HG02870 (cell line): ENCODE measurements around the gene ZNF772.
"Not testable (repeated sequence)": the region's sequence is repeated elsewhere in the genome, so short reads cannot be mapped to it uniquely, and the experiment has no call there.

Experiments
- ATAC-seq: cut with Tn5 transposase; IDR thresholded peaks from one replicate; pipeline ENCODE4 v1.9.1; 2021; ENCODE audit warnings: mild to moderate bottlenecking, moderate library complexity; ENCODE audit not compliant: unreplicated experiment

Gene ZNF772

DNA sequence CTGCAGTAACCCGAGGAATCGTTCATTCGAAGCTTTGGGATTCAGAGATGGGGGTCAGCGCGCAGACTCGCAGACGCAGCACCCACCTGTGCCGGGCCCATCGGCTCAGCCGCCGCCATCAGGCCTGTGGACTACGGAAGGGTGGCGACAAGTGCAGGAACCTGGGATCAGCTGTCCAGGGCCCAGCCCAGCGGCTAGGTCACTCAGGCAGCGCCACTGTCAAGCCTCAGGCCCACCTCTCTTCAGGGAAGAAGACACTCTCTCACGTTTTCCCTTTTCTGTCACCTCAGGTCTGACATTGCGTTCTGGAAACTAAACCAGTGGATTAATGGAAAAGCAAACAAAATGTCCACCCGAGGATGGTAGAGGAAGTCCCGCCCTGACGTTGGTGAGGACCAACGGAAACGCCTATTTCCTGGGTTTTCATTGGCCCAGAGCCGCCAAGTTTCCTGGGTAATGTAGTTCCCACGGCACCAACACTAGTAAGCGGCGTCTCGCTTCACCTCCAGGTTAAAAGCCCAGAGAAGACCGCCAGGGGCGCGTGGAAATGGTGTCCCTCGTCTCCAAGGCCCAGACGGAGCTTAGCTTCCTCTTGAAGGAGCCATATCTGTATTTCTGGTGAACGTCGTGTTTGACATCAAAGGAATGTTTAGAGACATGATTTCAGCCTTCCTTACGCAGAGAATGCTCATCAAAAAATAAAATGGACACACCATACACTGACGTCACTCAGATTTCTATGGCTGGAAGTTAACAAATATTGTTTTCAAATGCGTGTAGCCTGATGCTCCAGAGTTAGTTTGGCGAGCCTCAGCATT, at the start of gene ZNF772:
Gene ZNF772, minus strand, starts transcription at position 376 of the 818 bp plus-strand sequence. Its CDS starts 257 bp downstream, at position 119.
- ATAC-seq, result peak; percentile 72

DNA sequence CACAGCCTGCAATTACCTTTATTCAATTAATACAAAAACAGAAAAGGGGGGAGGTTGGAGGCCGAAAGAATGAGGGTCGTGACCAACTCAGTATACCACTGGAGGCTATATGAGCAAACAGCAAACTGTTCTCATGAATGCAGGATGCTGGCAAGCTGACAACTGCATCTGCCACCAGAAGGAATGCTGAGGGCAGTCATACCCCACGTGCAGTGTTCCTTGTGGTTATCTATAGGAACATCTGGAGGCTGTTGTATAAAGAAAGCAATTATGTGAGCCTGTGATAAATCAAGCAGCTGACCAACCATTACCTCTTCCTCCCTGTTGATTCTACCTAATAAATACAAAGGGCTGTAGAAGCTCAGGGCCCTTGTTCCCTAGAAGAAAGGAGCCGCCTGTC, 40.7 kb upstream of the ZNF772 start:
- not testable (repeated sequence) for ATAC-seq

DNA sequence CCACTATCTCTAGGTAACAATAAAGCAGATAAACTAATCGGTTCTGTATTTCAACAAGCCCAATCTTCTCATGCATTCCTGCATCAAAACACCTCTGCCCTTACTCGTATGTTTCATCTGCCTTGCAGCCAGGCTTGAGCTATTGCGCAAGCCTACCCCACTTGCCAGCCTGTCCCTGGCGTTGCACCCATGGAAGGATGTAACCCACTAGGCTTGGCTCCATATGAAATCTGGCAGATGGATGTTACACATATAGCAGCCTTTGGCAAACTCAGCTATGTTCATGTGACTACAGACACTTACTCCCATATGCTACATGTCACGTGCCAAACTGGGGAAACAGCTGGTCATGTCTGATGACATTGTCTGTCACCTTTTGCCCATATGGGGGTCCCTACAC, 37.9 kb upstream of the ZNF772 start:
- no peak for ATAC-seq

DNA sequence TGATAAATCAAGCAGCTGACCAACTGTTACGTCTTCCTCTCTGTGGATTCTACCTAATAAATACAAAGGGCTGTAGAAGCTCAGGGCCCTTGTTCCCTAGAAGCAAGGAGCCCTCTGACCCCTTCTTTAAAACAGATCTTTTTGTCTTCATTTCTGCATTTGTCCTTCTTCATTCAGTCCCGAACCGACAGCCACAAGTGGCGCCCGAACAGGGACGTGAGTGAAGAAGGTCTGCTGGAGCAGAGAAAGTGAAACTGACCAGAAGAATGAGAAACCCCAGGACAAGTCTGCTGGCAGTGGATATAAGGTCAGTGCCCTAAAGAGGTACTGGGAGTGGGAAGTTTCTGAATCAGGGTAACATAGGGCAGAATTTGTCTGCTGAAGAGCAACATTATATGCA, 35.5 kb upstream of the ZNF772 start:
- ATAC-seq, result no peak

DNA sequence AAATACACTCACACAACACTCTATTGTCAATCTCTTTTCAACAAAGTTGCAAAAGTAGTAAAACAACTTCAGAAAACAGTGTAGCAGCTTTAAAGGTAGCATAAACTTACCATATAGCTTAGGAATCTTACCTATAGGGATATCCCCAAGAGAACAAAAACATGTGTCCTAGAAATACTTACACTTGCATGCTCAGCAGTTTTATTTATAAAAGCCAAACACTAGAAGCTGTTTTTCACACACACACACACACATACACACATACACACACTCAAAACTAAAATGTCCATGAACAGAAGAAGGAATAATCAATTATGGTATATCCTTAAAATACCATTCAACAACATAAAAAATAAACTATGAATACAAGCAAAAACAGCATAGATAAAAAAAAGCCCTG, 34.1 kb upstream of the ZNF772 start:
- no peak for ATAC-seq

DNA sequence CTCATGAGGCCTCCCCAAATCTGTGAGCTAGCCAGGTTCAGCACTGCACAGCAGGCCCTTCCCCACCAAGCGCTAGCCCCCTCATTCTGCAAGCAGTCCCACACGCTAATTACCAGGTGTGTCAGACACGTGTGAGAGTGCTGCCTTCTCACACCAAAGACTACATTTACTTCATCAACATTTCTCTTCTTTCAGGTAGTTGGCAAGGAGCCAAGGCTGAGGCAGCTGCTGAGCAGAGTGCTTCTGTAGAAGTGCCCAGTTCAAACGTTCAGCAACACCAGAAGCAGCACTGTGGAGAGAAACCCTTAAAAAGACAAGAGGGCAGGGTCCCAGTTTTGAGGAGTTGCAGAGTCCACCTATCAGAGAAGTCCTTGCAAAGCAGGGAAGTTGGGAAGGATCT, 28.8 kb upstream of the ZNF772 start:
- no peak for ATAC-seq

DNA sequence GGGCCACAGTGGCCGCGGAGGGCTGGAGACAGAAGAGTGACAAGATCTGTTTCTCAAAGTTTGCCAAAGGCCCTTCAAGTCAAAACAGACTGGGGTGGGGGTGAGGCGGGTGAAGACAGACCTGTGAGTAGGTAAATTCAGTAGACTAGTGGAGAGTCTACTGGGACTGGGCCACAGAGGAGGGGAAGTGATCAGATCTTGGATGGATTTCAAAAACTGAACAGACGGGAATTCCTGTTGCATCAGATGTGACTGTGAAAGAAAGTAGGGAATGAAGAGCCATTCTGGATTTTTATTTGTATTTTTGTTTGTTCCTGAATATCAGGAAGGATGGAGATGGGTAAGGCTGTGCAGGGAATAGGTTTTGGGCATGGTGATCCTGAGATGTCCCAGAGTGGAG, 23.0 kb upstream of the ZNF772 start:
- not testable (repeated sequence) for ATAC-seq

DNA sequence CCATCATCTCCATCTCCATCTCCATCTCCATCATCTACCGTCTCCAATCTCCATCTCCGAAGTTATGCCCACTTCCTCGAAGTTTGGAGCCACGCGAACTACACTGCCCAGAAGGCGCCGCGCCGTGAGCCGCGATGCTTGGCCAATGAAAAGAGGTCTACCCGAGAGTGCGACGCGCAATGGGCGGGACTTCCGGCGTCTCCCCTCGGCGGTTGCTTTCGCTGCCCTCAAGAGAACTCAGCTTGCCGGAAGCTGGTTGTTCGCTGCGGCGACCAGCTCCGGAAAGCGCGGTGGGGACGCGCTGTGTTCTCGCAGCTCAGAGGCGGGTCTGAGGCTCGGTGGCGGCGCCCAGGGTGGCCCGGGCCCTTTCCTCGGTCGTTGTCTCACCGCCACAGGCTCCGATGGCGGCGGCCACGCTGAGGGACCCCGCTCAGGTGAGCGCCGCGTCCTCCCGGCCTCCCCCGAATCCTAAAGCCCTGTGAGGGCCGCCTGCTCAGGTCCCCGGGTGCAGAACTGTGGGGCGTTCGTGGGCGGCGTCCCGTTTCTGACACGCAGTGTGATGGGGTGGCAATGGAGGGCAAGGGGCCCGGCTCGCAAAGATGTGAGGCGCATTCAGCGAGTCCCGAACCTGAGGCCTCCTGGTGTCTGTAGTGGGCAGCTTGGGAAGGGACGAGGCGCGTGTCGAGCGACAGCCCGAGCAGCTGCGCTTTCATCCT, 22.5 kb upstream of the ZNF772 start, which contains the start of gene ZNF773:
Gene ZNF773, plus strand, starts transcription at position 259 of the 716 bp plus-strand sequence. Its CDS starts 143 bp downstream, at position 402.
- peak; percentile 98 for ATAC-seq

DNA sequence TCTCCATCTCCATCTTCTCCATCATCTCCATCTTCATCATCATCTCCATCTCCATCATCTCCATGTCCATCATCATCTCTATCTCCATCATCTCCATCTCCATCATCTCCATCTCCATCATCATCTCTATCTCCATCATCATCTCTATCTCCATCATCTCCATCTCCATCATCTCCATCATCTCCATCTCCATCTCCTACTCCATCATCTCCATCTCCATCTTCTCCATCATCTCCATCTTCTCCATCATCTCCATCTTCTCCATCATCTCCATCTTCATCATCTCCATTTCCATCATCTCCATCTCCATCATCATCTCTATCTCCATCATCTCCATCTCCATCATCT, 21.9 kb upstream of the ZNF772 start:
- not testable (repeated sequence) for ATAC-seq

DNA sequence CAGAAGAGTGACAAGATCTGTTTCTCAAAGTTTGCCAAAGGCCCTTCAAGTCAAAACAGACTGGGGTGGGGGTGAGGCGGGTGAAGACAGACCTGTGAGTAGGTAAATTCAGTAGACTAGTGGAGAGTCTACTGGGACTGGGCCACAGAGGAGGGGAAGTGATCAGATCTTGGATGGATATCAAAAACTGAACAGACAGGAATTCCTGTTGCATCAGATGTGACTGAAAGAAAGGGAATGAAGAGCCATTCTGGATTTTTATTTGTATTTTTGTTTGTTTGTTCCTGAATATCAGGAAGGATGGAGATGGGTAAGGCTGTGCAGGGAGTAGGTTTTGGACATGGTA, 10.9 kb upstream of the ZNF772 start:
- ATAC-seq, result not testable (repeated sequence)

DNA sequence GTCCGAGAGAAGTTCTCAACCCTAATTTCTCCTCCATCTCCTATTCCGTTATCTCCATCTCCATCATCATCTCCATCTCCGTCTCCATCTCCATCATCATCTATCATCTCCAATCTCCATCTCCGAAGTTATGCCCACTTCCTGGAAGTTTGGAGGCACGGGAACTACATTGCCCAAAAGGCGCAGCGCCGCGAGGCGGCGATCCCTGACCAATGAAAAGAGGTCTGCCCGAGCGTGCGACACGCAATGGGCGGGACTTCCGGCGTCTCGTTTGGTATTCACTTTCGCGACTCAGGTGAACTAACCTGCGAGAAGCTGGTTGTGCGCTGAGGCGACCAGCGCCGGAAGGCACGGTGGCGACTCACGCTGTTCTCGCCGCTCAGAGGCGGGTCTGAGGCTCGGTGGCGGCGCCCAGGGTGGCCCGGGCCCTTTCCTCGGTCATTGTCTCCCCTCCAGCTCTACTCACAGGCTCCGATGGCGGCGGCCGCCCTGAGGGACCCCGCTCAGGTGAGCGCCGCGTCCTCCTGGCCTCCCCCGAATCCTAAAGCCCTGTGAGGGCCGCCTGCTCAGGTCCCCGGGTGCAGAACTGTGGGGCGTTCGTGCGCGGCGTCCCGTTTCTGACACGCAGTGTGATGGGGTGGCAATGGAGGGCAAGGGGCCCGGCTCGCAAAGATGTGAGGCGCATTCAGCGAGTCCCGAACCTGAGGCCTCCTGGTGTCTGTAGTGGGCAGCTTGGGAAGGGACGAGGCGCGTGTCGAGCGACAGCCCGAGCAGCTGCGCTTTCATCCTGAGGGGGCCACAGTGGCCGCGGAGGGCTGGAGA, 10.3 kb upstream of the ZNF772 start, which contains the start of gene ZNF419:
Gene ZNF419, plus strand, starts transcription at position 274 of the 822 bp plus-strand sequence. Its CDS starts 201 bp downstream, at position 475.
- ATAC-seq, result peak; percentile 95

DNA sequence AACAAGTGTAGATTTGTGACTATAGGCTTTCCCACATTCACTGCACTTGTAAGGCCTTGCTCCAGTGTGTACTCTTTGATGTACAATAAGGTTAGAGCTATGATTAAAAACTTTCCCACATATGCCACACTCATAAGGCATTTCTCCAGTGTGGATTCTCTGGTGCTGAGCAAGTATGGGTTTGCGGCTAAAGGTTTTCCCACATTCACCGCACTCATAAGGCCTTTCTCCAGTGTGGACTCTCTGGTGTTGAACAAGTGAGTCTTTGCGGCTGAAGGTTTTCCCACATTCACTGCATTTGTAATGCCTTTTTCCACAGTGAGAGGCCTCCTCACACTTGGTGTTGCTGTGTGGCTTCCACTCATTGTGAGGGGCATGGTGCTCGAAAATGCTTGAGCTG, 3.7 kb downstream of the ZNF772 start:
- no peak for ATAC-seq

DNA sequence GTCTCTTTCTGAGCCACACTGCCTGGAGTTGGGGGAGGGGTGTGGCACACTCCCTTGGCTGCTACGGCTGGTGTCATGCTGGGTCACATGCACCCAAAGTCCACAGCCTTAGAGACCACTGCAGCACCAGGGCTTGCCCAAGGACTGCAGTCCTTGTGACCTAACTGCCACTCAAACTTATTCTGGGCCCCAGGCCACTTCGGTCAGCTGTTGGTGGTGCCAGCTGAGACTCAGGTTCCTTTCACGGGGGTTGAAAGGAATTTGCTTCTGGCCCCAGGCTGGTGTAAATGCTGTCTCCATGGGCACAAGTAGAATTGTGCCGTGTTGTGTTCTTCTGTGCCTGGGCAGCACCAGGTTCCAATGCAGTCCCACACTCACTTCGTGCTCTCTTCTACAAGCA, 10.9 kb downstream of the ZNF772 start:
- no peak for ATAC-seq

DNA sequence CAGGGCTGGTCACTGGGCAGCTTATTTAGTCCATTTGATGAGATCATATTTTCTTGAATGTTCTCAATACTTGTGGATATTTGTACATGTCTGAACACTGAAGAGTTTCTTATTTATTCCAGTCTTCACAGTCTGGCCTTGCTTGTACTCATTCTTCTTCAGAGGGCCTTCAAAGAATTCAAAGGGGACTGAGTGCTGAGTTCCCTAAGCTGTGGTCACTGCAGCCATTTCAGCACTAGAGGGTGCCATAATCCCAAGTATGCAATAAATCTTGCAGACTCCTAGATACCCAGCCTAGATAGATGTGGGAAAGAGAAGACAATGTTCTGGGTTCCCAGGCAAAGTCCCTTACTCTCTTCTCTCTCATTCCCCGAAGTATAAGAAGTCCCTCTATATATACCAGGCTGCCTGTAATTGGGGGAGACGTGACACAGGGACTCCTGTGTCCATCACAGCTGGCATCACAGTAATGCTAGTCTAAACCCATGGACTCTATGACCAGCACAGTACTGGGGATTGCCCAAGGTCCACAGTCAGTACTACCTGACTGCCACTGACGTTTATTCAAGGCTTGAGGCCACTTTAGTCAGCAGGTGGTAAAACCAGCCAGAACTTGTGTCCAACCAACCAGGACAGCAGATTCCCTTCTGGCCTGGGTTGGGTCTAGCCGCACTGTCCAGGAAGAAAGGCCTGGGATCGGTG, 11.5 kb downstream of the ZNF772 start:
- ATAC-seq, result no peak

DNA sequence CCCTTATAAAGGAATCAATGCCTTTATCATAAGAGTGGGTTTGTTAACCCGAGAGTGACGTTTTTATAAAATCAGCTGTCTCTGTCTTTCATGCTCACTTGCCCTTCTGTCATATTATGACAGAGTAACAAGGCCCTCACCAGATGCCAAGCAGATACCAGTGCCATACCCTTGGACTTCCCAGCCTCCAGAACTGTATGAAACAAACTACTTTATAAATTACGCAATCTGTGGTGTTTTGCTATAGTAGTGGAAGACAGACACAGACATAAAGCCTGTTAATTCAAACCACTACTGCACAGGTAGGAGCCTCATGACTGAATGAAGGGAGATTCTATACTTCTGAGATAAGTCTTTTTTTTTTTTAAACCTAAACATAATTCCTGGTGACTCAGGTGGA, 25.1 kb downstream of the ZNF772 start:
- no peak for ATAC-seq

DNA sequence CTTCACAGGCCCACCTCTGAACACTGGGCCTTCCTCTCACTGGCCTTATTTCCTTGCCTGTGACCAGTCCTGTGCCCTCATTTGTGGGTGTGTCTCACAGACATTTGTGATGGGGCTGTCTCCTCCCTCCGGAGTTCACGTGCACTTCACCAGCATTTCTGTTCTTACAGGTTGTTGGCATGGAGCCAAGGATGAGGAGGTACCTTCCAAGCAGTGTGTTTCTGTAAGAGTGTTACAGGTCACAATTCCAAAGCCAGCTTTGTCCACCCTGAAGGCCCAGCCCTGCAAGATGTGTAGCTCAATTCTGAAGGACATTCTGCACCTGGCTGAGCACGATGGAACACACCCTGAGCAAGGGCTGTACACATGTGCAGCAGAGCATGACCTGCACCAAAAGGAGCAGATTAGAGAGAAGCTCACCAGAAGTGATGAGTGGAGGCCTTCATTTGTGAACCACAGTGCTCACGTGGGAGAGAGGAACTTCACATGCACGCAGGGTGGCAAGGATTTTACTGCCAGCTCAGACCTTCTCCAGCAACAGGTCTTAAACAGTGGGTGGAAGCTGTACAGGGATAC, 34.2 kb downstream of the ZNF772 start:
- no peak for ATAC-seq

DNA sequence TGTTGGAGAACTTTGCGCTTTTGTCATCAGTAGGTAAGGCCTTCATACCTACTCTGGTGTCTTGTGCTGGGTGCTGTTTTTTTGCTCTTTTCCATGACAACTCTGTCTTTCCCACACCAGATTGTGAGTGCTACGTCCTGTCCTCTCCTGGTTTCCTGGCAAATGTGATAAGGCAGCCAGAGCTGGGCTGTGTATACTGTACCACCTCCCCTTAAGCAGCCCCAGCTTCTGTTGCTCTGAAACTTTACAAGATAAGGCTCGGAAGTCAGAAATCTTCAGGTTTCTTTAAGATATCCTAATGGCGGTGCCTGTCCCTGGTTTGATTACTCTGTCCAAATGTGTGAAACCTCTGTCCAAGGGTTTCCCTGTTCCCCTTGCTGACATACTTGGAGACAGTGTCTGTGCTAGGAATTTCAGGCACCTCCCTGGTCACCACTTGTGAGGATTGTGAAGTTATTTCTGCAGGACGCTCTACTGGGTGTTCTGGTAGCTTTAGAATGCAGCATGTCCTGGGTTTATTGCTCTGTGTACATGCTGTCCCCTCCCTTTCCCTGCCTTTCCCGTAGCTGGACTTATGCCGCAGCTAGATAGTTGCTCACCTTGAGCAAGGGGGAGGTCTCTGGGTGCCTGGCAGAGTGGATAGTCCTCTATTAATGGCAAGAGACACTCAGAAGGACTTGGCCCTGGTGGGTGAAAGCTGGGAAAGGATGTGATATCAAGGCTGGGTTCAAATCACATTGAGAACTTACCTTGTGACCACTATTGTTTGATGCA, 35.2 kb downstream of the ZNF772 start:
- no peak for ATAC-seq

DNA sequence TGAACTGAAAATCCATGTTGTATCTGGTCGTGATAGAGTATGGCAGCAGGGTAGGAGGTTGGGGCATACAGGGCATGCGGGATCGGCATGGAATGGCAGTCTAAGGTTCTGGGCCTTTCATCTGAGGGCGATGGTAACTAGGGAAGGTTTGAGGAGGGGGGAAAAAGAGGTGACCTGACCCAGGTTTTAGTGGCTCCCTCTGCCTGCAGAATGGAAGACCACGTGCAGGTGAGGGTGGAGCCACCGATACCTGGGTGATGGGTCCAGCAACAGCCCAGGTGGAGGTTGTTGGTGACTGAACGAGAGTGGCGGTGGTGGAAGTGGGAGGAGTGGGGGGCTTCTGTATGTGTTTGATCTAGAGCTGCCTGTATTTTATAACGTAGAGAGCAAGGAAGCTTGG, 38.4 kb downstream of the ZNF772 start:
- ATAC-seq, result no peak

DNA sequence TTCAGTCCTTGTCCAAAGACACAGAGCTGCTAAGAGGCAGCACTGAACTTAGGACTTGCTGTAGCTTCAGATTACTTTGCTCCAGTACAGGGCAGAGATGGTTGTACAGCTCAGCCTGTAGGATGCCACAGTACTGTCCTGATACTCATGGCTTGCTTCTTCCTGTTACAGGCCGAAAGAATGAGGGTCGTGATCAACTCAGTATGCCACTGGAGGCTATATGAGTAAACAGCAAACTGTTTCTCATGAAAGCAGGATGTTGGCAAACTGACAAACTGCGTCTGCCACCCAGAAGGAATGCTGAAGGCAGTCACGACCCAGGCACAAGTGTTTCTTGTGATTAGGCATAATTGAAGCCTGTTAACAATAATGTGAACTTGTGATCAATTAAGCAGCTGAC, 39.4 kb downstream of the ZNF772 start:
- ATAC-seq, result no peak

DNA sequence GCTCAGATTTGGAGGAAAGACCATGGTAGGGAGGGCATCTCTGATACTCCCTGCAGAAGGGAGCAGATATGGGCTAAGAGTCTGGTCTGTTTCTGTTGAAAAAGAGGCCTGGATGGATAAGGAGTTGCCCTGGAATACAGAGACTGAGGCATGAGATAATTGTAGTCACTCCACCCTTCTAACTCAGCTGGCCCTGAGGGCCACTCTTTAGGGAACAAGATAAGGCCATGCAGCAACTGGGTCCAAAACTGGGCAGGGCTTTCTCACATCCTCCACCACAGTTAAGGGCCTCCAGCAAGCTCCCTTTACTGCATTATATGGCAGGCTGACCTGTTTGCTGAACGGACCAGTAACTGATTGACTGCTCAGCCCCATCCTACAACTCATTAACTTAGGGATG, 40.9 kb downstream of the ZNF772 start:
- ATAC-seq, result no peak
